ENCODE data around the gene RFTN1.

Gene RFTN1

DNA sequence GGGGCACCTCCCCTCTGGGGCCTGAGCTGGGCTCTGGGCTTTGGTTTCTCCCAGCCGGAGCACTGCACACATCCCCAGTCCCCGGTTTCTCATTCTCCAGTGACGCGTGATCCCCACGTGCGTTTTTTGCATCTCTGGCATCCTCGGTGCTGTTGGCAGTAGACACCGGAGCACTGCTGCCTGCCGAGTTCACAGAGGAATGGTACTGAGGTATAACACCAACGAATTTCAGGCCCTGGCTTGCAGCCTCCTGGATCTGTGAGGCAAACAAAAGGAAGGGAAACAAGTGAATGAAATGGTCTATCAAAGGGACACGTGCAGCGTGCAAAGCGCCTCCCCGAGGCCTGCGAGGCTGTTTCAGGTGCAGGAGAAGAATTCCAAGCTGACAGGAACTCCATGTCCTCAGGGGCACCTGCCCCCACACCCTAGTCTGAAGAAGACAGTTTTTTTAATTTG, 135.6 kb downstream of the RFTN1 start:
- no peak for DNase-seq (ENCODE audit: low spot score)

- no peak for DNase-seq (ENCODE audit: low spot score)
Observed at GRCh38 chr3:16377196-16377595, 136.3 kb downstream of the RFTN1 start.

- DNase-seq (ENCODE audit: low spot score): no peak
Observed at GRCh38 chr3:16375891-16376290, 137.6 kb downstream of the RFTN1 start.

GRCh38 chr3:16374935-16375245, 138.6 kb downstream of the RFTN1 start:
- DNase-seq (ENCODE audit: low spot score): no peak

DNA sequence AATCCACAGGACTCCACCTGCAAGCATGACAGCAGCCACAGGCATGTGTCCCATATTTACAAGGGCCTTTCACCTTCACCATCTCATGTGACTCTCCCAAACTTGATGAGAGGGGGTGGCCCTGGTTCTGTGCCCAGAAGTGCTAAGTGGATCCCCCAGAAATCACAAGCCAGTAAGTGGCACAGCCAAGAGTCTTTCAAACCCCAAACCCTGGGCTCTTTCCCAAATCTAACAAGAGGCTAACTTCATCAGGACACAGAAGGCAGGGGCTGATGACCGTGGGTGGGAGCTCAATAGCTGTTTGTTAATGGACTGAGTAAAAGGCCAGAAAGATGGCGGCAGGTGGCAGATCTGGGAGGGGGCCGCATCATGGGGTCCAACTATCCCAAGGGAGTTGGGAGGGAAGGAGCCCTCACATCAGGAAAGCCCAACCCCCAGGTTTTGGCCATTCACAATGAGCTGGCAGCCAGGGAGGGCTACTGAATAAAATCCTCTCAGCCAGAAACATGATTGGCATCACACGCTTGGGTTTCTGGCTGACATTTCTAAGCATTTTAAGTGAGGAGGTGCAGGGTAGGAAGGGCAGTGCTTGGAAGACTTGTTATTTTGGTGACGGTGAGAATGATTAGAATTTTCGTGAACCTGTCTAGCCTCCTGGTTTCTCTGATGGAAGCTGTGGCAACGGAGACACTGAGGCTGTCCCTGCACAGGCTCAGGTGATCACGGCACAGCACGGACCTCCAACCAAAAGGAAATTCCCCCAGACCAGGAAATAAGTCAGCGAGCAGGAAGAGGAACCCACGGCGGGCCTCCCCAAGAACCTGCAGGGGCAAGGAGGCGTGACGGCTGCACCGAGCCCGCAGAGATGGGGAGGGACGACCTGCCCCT, 139.2 kb downstream of the RFTN1 start:
- DNase-seq (ENCODE audit: low spot score): no peak

GRCh38 chr3:16373341-16373946, 140.1 kb downstream of the RFTN1 start:
- DNase-seq (ENCODE audit: low spot score): no peak

DNA sequence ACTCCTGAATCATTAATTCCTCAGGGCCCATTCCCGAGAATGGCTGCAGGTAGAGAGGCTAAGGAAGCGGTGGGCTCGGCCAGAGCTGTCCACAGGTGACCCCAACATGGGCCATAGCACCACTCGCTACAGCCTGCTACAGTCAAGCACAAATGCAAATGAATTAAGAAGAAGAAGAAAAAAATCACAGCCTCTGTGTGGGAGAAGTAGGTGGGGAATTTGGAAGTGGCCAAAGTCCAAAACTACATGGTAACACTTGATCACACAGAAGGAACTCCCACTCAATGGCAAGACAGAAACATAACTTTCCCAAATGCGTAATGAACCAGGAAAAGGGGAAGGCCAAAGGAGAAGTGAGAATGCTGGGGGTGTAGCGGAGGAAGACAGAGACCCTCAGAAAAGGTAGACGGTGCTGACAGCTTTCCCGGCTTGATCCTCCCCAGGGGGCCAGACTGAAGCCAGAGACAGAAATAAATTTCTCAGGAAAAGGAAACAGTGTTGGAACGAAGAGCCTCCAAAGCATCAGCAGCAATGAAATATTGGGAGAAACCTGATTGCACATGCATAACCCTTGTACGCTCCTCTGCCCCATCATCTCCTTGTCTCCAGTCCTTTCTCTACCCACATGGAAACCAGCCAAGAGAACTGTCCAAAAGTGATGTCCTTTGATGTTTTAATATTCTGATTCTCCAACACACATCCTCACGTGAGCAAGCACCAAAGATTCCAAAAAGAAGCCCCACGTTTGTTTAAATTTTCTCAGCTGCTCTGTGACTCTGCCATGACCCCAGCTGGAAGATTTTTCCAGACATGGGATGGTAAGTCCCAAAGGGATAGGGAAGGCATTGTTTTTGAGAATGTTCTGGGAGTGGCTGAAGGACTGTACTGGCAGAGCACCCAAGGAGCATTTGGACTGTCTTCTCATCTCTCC, 140.9 kb downstream of the RFTN1 start:
- DNase-seq (ENCODE audit: low spot score): no peak

DNA sequence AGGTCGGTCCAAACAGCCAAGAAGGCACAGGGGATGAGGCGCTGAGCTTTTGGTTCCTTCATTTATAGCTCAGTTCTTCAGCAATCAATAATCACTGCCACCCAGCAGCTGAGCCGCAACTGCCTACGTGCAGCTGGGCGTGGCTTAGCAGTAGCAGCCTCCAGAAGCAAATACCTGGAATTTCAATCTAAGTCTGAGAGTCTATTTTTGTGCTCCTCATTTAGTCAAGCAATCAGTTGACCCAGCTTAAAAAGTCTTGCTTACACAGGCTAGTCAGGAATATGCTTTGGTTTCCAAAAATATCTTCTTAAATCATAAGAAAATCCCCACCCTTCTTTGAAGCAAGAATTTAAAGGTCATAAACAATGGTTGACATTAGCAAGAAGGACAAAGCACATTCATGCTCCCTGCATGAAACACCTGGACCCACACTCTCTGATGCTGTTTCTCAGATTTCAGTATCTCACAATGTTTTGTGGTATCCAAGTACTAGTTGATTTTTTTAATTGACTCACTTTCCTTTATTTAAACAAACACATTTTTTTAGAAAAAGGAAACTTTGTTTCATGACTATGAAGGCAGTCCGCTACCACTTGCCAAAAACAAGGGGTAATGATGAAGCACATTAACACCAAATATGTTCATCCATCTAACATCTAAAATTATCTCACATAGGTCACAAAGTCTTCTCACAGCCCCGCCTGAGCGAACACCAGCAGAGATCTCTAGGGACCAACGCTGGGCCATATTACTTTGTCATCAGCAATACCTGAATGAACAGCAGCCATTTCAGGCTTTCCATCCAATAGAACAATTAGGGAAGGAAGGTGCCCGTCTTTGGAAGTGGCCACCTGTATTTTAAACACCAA, 142.4 kb downstream of the RFTN1 start:
- DNase-seq (ENCODE audit: low spot score): no peak

DNA sequence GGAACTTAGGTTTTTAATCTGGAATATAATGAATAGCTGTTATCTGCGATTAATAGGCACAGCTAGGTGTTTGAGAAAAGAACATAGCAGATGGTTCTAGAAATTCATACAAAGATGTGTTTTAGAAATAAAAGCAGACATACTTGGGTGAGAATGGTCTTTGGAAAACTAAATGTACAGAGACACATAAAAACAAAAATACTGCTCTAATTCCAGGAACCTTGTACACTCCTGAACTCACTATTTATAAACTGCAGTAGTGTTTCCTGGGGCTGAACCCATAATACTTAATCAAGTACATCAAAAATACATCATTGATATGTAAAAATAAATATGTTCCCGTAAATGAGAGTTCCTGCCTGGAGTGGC, 143.0 kb downstream of the RFTN1 start:
- DNase-seq (ENCODE audit: low spot score): no peak

DNA sequence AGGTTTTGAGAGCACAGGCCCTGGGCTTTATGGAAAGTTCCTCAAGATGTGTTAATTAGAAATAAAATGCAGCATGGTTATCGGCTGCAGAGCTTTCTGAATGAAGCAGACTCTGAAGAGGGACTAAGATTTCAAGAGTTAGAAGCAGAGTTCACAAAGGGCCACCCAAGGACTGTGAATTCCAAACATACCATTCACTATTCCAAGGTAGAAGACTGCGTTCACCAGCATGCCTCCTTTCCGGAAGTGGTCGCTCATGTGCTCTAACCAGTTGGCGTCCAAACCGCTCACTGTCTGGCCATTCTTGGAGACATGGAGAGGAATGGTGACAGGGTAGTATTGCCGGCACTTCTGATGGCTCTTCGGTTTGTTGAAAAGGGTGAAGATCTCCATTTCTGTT, 143.6 kb downstream of the RFTN1 start:
- no peak for DNase-seq (ENCODE audit: low spot score)

DNA sequence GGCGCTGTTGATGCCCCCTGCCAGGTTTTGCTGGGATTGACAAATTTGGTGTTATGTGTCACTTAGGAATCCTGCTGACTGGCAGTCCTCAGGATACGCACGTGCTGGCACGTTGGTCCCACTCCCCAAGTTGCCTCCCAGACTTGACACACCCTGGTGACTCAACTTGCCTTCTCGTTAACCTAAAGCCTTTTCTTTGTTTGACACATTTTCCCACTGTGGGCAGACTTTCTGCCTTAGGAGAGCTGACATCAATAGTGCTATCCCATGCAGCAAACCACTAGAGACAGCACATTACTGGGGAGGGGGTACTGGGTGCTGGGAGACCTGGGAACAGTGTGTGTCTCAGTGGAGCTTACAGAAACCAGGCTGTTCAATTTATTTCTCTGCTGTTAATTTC, 144.2 kb downstream of the RFTN1 start:
- DNase-seq (ENCODE audit: low spot score): peak; percentile 45

- no peak for DNase-seq (ENCODE audit: low spot score)
Observed at GRCh38 chr3:16366581-16366980, 146.9 kb downstream of the RFTN1 start.

GRCh38 chr3:16365491-16366128, 147.9 kb downstream of the RFTN1 start:
- no peak for DNase-seq (ENCODE audit: low spot score)

DNA sequence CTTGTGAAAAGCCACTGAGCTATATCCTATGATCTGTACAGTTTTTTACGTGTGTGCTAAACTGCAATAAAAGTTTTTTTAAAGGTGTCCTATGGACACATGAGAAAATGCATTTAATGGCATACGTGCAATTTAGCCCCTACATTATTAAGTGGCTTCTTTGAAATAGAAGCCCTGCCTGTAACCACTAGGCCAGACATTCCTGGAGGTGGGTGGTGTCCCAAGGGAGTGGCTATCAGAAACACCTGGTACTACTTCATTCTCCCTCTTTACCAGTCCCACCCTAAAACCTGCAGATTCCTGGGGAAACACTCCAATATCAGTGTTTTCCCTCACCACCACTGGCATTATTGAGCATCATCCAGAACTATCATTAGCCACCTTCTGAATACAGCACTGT, 148.5 kb downstream of the RFTN1 start:
- no peak for DNase-seq (ENCODE audit: low spot score)

DNA sequence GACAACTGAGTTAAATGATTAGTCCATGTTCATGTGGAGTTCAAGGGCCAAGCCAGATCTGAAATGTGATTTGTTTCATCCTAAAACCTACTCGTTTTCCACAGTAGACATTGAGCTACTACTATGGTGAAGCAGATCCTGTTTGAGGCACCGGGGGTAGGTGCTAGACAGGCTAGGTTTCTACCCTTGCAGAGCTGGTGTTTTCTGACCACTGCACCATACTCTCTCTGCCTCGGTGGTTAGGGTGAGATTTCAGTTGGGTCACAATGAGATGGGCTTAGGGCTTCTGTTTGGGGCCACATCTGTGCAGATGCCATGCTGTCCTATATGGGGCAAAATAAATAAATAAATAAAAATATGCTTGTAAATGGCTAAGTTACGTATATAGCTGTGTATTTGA, 149.2 kb downstream of the RFTN1 start:
- no peak for DNase-seq (ENCODE audit: low spot score)

DNA sequence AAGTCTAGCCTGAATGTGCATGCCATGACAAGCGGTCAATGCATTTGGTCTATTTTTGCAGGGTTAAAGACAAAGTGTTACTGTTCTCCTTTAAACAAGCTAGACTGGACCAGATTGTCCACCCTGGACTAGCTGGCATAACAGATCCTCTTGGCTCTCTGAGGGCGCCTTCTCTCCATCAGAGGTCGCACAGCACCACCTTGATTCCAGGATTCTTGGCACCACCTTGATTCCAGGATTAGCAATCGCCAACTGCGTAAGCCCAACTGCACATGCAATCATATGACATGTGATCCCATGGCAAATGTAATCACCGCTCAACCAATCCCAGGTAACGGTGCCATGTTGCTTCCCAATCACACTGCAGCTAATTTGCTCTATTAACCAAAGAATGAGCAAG, 149.9 kb downstream of the RFTN1 start:
- no peak for DNase-seq (ENCODE audit: low spot score)

GRCh38 chr3:16362770-16363169, 150.7 kb downstream of the RFTN1 start:
- no peak for DNase-seq (ENCODE audit: low spot score)

GRCh38 chr3:16361087-16361486, 152.4 kb downstream of the RFTN1 start:
- no peak for DNase-seq (ENCODE audit: low spot score)

DNA sequence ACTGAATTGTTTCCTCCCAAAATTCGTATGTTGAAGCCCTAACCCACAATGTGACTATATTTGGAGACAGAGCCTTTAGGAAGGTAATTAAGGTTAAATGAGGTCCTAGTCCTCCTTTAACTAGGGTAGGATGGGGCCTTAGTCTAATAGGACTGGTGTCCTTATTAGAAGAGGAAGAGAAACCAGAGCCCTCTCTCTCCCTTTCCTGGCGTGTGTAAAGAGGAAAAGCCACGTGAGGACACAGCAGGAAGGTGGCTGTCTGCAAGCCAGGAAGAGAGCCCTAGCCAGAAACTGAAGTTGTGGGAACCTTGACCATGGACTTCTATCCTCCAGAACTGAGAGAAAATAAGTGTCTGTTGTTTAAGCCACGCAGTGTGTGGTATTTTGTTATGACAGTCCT, 154.2 kb downstream of the RFTN1 start:
- no peak for DNase-seq (ENCODE audit: low spot score)

DNA sequence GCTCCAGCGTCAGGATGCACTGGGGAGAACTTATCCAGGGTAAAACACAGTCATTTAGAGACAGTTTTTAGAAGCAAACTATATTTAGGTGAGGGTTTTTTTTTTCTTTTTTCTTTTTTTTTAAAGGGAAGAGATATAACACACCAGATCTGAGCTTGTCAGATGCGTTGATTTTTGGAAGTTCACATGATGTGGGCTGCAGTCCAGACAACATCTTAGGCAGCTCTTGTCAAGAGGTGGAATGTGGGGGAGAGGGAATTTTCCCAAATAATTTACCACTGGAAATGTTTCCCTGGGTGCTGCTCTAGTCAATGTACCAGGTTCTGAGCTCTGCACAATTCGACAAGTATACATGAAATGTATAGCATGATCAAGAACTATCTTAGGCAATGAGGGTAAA, 155.2 kb downstream of the RFTN1 start:
- DNase-seq (ENCODE audit: low spot score): no peak
